Measurements from ENCODE around the gene SLC13A2.
A peak's percentile ranks its signal among the peaks of the same experiment; 100 is the strongest.

The SLC13A2 gene

GRCh38 chr17:28540231-28540630 lies 66.8 kb downstream of the SLC13A2 start:
- DNase-seq = peak; percentile 33
- Histone ChIP-seq H3K9me3 (no peaks in the 10 kb centered on the region), H3K4me3 (ENCODE audit: low read depth, low read length) (no peak overlapping the region), H3K36me3 (no peaks in the 10 kb centered on the region), H3K27me3 (no peaks in the 10 kb centered on the region), H3K4me1 (no peaks in the 10 kb centered on the region)
- TF ChIP-seq, protein P1, sequence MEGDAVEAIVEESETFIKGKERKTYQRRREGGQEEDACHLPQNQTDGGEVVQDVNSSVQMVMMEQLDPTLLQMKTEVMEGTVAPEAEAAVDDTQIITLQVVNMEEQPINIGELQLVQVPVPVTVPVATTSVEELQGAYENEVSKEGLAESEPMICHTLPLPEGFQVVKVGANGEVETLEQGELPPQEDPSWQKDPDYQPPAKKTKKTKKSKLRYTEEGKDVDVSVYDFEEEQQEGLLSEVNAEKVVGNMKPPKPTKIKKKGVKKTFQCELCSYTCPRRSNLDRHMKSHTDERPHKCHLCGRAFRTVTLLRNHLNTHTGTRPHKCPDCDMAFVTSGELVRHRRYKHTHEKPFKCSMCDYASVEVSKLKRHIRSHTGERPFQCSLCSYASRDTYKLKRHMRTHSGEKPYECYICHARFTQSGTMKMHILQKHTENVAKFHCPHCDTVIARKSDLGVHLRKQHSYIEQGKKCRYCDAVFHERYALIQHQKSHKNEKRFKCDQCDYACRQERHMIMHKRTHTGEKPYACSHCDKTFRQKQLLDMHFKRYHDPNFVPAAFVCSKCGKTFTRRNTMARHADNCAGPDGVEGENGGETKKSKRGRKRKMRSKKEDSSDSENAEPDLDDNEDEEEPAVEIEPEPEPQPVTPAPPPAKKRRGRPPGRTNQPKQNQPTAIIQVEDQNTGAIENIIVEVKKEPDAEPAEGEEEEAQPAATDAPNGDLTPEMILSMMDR (IDR thresholded peaks at IDR 0.05; ENCODE audit: low read depth, low read length) = no peak

- H3K4me3 ChIP-seq (ENCODE audit: low read depth, low read length) = no peak overlapping the region
- no peaks in the 10 kb centered on the region for H3K36me3 ChIP-seq
- TF ChIP-seq, protein P1 (IDR thresholded peaks at IDR 0.05; ENCODE audit: low read depth, low read length) = no peak
These were observed 68.0 kb downstream of the SLC13A2 start for GRCh38 chr17:28541439-28541838.

DNA sequence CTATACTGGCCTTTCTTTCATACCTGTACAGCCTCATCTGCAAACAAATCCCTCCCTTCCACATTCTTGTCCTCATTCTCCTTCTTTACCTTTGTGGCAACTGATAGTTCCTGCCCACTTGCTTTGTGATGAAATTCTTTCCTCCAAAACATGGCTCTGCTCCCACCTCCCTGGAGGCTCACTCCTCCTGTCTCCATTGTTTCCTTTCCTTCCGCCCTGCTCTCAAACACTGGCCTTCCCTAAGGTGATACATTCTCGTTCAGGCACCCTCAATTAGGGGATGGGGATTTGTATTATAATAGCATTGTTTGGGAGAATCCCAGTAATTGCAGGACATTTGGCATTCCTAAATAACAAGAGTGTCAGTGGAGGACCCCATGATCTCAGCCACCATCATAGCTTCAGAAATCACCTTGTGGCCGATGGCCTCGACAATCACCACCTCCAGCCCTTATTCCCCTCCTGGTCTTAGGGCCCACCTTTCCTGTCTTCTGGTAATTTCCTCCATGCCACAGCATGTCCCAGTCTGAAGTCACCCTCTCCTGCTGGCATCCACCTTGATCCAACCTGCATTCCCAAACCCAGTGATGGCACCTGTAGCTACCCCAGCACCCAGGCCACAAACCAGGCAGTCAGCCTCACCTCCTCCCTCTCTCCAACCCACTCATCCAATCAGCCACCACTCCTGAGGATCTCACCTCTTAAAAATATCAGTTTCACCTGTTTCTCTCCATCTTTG lies 71.1 kb downstream of the SLC13A2 start:
- H3K4me3 ChIP-seq (ENCODE audit: low read depth, low read length) = no peak overlapping the region
- no peak for DNase-seq
- H3K4me1 ChIP-seq = no peaks in the 10 kb centered on the region
- TF ChIP-seq, protein P1 (IDR thresholded peaks at IDR 0.05; ENCODE audit: low read depth, low read length) = no peak
- no peaks in the 10 kb centered on the region for H3K36me3 ChIP-seq
- H3K27me3 ChIP-seq = no peaks in the 10 kb centered on the region
- no peaks in the 10 kb centered on the region for H3K9me3 ChIP-seq

More at GRCh38 chr17:28541439-28541838, 68.0 kb downstream of the SLC13A2 start:
- Histone ChIP-seq H3K4me1 (no peaks in the 10 kb centered on the region), H3K27me3 (no peaks in the 10 kb centered on the region), H3K9me3 (no peaks in the 10 kb centered on the region)
- no peak for DNase-seq

DNA sequence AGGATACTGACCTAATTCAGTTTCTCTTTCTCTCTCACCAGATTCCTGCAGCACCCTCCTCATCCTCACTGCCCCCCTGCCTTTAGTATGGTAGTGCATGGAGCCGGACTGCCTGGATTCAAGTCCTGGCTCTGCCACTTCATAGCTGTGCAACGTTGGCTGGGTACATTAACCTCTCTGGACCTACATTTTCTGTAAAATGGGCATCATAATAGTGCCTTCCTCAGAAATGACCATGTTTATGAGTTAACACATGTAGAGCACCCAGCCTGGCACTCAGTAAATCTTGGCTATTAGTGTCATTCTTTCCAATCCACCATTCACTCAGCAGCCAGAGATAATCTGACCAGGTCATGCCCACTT lies 71.7 kb downstream of the SLC13A2 start:
- TF ChIP-seq, protein P1 (IDR thresholded peaks at IDR 0.05; ENCODE audit: low read depth, low read length) = no peak
- DNase-seq = no peak
- Histone ChIP-seq H3K36me3 (no peaks in the 10 kb centered on the region), H3K27me3 (no peaks in the 10 kb centered on the region), H3K4me3 (ENCODE audit: low read depth, low read length) (no peak overlapping the region), H3K9me3 (no peaks in the 10 kb centered on the region), H3K4me1 (no peaks in the 10 kb centered on the region)

DNA sequence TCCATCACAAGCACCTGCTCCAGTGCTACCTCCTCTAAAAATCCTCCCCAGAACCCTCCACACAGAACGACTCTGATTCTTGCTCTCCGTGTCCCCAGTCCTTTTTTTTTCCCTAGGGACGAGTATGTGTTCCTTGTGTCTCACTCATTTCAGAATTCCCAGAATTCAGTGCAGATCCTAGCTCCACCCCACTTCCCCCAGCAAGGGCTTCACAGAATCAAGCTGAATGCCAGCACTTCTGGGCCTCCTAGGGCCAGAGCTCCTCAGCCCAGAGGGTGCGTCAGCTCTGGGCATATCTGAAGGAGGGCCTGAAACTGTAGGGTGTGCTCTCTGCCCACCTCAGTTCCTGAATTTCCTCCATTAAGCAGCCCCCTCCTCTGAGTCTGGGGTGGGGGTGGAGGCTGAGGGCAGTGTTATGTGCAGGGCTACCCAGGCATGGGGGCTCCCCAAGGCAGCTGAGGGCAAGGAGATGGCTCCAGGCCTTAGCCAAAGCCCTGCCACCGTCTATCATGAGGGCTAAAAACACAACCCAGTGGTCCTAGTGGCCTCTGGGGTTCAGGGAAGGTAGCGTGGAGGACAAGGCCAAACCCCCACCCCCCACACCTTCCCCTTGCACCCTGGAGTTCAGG lies 72.5 kb downstream of the SLC13A2 start:
- DNase-seq = no peak
- H3K9me3 ChIP-seq = no peaks in the 10 kb centered on the region
- TF ChIP-seq, protein P1 (IDR thresholded peaks at IDR 0.05; ENCODE audit: low read depth, low read length) = no peak
- H3K27me3 ChIP-seq = no peaks in the 10 kb centered on the region
- no peaks in the 10 kb centered on the region for H3K4me1 ChIP-seq
- no peak overlapping the region for H3K4me3 ChIP-seq (ENCODE audit: low read depth, low read length)
- no peaks in the 10 kb centered on the region for H3K36me3 ChIP-seq

DNA sequence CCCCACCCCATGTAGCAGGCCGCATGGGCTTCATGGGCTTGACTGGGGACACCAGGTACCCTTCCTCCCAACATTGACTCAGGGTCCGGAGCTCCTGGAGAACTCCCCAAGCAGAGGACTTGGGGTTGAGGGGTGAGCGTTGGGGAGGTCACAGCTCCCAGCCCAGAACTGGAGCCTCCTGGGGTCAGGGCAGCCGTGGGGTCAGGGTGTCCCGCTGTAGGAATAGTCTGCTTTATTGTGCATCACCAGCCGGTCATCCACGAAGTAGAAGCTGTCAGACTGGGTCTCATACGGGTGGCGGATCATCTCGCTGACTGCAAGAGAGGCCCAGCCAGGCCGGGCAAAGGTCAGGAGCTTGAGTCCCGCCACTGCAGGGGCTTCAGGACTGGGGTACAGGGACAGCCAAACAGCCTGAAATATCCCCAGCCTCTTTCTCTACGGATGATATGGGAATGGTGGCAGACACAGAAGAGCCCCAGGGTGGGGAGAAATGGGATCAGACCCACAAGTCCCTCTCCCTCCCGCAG lies 73.7 kb downstream of the SLC13A2 start:
- H3K9me3 ChIP-seq = no peaks in the 10 kb centered on the region
- no peaks in the 10 kb centered on the region for H3K36me3 ChIP-seq
- TF ChIP-seq, protein P1 (IDR thresholded peaks at IDR 0.05; ENCODE audit: low read depth, low read length) = no peak
- no peak for DNase-seq
- H3K4me3 ChIP-seq (ENCODE audit: low read depth, low read length) = no peak overlapping the region
- H3K4me1 ChIP-seq = no peaks in the 10 kb centered on the region
- H3K27me3 ChIP-seq = no peaks in the 10 kb centered on the region
